NCI-H1930 (cell line): ENCODE results near the gene IPO13.
A peak's percentile ranks its signal among the peaks of the same experiment; 100 is the strongest.

Experiments used
- DNase-seq, 2 experiments: peaks; one replicate each; lab custom pipeline; 2025; lab: John Stamatoyannopoulos, UW

IPO13 gene

DNA sequence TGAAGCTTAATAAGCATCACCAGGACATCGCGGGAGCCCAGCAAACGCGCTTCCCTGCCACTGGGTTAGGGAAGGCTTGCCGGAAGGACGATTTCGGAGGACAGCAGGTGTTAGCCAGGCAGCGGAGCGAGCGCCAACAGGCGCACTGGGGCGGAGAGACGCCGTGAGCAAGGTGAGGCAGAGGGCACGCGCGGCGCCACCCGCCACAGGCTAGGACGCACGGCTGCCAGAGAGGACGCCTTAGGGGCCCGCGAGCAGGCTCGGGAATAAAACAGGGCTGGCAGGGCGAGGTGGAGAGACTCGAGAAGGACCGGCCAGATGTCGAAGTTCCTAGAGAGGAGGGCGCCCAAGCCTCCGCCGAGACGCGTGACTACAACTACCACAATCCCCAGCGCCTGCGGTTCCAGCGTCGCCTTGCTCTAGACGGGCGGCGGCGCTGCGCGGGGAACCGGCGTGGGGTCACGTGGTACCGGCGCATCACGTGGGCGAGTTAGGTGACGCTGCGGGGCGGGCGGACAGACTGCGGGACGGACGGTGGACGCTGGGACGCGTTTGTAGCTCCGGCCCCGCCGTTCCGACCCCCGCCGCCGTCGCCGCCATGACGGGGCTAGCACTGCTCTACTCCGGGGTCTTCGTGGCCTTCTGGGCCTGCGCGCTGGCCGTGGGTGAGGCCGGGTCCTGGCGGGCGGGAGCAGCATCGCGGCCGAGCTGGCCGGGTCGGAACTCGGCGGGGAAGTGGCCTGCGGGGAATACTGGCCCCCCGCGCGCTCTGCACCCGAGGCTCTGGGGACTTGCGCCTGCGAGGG lies 27.9 kb downstream of the IPO13 start, which contains the start of gene ATP6V0B:
TSS of gene ATP6V0B (plus strand) at position 518 of the 806 bp plus-strand sequence. CDS start at position 599, 81 bp downstream.
- DNase-seq, result peak; percentile 83 to 92

DNA sequence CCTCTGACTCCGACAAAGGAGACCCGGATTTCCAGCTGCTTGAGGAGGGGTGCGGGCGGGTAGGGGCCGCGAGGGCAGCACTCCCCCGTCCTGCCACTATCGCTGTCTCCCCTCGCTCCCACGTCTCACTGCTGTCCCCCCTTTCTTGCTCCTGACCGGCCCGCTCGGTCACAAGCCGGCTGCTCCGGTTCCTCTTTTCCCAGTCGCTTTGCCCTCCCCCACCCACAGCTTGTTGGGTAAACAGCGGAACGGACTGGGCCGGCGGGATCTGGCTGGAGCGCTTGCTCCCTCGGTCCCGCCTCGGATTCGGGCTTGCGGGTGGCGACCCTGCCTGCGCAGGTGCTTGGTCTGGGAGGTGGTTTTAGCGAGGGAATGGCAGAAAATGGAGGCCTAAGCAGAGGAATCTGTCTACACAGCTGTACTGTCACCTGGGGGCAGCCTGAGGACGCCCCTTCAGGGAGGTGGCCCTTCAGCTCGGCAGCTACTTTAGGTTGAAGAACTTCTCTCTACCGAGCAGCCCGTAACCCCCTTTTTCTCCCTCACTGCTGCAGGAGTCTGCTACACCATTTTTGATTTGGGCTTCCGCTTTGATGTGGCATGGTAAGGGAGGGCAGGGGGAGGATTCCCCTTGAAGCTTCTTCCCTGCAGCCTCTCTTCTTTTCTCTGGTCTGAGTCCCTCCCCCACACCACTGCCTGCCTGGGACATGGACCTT lies 28.7 kb downstream of the IPO13 start:
- no peak for DNase-seq

GRCh38 chr1:43976045-43976444 lies 29.3 kb downstream of the IPO13 start:
- no peak for DNase-seq

GRCh38 chr1:43976890-43977289 lies 30.1 kb downstream of the IPO13 start:
- no peak for DNase-seq

GRCh38 chr1:43977376-43978263 lies 30.9 kb downstream of the IPO13 start:
- no peak for DNase-seq

GRCh38 chr1:43978264-43978550 lies 31.5 kb downstream of the IPO13 start:
- DNase-seq, result no peak

GRCh38 chr1:43978551-43979260 lies 32.0 kb downstream of the IPO13 start, which contains the start of gene B4GALT2:
Gene B4GALT2 (plus strand): TSS chr1:43979210. CDS start chr1:43981161, 1,951 bp downstream.
- peak in 1 of 2 experiments; percentile 45 for DNase-seq

GRCh38 chr1:43979261-43979527 lies 32.4 kb downstream of the IPO13 start:
- DNase-seq, result no peak

DNA sequence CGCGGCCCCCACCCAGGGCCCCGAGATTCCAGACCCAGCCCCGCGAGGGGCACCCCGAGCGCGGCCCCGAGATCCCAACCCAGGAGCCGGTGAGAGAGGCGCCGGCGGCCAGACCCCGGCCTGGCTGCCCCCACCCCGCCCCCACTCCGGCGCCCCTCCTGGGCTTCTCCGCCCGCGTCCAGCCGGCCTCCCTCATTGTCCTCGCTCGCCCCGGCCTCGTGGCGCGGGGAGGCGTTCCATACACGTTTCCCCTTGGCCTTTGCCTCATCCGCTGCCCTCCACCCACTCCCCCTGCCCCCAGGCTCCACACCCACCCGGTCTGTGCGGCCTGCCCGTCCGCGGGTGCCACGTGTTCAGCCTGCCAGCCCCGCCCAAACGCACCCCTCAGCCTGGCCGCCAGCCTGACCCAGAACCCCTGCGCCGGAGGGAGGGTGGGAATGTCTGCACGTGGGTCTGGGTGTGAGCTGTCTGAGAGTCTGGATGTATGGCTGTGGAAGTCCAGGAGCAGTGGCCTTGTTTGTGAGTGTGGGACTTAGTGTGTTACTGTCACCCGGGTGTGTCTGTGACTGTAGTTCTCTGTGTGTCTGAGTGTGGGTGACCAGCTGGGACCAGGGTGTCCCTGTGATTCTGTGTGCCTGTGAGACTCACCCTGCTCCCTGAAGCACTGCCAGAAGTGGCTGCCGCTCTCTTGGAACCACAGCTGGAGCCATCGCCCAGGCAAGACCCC lies 32.9 kb downstream of the IPO13 start:
- no peak for DNase-seq

DNA sequence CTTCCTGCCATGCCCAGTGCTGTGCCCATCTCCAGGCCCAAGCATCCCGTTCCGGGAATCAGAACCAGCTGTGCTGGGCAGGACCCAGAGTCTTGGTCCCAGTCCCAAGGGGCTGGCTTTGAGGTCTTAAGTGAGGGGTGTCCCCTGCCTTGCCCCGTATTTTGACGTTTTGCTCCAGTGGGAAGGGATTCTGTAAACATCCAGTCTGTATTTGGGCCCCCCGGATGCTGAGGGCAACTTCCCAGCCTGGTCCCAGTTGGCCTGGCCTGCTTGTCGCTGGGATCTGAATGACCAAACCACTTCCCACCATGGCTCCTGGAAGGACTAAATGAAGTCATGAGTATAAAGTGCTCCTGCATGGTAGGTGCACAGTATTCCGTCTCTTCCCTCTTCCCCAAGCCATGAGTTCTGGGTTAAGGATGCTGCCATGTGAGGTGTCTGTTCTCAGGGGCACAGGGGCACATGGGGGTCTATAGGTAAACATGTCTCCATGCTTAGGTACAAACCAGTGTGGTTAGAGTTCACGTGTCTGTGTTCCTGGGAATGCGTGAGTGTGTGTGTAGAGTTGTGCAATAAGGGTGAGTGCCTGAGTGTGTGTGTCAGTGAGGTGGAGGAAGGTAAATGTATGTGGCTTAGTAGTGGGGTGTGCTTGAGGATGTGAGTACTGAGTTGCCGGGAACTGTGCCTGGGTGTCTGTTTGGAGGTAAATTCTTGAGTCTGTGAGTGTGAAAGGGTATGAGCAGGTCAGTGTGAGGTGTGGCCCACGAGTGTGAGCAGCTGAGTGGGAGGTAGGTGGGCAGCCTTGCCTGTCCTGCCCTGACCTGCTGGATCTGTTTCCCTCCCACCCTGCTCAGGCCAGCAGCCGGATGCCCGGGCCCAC lies 33.7 kb downstream of the IPO13 start:
- no peak for DNase-seq

- DNase-seq, result no peak
Measured at GRCh38 chr1:43981135-43981491, 34.4 kb downstream of the IPO13 start.

DNA sequence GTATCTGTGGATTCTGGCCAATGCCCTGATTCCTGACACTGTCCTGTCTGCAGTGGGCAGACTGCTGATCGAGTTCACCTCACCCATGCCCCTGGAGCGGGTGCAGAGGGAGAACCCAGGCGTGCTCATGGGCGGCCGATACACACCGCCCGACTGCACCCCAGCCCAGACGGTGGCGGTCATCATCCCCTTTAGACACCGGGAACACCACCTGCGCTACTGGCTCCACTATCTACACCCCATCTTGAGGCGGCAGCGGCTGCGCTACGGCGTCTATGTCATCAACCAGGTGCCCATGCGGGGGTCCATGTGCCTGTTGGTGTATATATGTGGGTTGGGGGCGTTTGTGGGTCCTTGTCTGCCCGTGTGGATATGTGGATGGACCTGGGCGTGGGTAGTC lies 34.9 kb downstream of the IPO13 start:
- no peak for DNase-seq

DNA sequence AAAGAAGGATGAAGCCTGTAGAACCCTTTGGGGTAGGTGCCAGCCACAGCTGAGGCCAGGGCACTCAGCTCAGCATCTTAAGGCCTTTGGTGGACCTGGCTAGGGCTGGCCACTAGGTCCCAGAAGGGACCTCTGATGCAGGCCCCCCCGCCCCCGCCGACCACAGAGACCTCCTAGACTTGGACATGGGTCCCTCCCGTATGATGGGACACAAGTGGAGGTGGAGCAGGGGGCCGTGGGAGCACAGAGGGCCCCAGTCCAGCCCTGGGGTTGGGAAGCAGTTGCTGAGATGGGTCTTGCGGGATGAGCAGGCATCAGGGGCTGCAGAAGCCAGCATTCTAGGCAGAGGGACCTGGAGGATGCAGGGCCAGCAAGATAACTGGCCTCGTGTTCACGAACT lies 35.5 kb downstream of the IPO13 start:
- DNase-seq, result no peak

DNA sequence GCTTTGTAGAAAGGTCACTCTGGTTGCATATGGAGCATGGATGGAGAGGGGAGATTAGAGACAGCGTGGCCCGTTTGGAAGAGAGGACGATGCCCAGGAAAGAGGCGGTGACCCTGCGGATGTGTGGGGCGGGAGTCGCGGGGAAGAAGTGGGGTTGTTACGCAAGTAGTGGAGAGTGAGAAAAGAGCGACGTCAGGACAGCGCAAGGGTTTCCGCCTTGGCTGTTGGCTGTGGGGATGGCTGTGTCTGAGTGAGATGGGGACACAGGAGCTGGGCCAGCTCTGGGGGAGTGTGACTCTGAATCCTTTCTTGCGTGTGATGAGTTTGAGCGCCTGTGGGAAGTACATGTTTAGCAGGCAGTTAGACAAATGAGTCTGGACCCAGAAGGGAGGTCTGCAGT lies 36.1 kb downstream of the IPO13 start:
- no peak for DNase-seq

GRCh38 chr1:43983253-43983899 lies 36.6 kb downstream of the IPO13 start:
- DNase-seq, result no peak

- no peak for DNase-seq
Measured at GRCh38 chr1:43984855-43985254, 38.1 kb downstream of the IPO13 start.

- no peak for DNase-seq
Measured at GRCh38 chr1:43985984-43986595, 39.3 kb downstream of the IPO13 start.

- DNase-seq, result no peak
Measured at GRCh38 chr1:43986712-43987111, 40.0 kb downstream of the IPO13 start.

DNA sequence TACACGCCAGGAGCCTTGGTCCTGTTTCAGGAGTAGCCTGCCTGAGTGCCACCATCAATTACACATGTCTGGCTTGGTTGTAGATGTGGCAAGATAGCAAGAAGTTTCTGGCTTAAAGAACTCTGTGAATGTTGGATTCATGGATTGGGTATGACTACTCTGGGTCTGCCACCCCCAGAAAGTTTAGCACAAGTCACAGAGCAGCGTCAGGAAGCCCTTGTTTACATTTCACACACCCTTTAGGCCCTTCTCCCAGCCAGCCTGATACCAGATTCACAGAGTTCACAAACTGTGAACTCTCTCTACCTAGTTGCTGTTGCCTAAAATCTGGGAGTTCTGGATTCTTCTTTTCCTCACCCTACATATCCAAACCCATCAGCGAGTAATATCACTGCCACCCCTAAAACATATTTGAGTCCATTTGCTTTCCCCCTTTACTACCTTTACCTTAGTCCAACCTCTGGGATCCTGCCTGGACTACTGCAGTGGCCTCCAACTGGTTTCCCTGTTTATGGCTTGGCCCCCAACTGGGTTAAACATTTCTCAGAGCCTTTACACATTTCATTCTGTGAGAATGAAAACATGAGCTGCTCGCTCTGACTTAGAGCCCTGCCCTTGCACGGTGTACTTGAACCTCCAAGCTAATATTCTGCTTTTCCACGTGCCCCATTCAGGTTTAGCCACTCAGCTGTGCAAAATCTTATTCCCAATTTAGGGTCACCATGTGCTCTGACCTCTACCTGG lies 40.6 kb downstream of the IPO13 start:
- DNase-seq, result no peak
